ENCODE results near the gene LETM1. TPM values are rescaled to one million over a fixed set of nuclear protein-coding genes. Genes with fewer than 3 reads are reported as not detected.

LETM1 gene
- total RNA-seq, 1 donor from 2014 or later = 42.6 TPM

DNA sequence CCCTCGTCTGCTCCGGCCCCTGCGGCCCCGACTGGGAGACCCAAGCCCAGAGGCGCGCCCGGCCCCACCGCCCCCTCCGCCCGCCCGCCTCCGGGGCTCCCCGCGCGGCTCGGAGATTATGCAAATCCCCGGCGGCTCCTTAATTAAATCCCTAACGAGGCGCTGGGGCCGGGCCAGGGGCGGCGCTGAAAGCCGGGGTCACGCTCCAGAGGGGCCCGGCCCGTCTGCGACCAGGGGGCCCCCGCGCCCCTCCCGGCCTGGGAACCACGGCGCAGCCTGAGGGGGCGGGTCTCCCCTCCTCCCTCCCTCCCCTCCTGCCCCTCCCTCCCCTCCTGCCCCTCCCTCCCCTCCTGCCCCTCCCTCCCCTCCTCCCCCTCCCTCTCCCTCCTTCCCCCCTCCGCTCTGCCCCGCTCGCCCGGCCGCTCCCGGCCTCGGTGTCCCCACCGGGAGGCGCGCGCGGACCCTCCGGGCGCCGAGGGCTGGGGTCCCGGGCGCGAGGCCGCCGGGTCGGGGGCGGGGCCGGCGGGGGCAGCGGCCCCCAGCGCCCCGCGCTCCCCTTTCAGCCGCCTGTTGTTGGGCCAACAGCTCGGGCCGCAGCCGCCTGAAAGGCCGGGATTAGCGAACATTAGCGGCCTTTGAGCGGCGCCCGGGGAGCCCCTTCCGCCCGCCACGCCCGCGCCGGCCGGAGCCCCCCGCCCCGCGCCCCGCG is 88.7 kb downstream of the LETM1 start:
- no peak for DNase-seq (ENCODE audit: low read depth)
- TF ChIP-seq, protein P1, sequence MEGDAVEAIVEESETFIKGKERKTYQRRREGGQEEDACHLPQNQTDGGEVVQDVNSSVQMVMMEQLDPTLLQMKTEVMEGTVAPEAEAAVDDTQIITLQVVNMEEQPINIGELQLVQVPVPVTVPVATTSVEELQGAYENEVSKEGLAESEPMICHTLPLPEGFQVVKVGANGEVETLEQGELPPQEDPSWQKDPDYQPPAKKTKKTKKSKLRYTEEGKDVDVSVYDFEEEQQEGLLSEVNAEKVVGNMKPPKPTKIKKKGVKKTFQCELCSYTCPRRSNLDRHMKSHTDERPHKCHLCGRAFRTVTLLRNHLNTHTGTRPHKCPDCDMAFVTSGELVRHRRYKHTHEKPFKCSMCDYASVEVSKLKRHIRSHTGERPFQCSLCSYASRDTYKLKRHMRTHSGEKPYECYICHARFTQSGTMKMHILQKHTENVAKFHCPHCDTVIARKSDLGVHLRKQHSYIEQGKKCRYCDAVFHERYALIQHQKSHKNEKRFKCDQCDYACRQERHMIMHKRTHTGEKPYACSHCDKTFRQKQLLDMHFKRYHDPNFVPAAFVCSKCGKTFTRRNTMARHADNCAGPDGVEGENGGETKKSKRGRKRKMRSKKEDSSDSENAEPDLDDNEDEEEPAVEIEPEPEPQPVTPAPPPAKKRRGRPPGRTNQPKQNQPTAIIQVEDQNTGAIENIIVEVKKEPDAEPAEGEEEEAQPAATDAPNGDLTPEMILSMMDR (conservative IDR thresholded peaks at IDR 0.05; ENCODE audit: low read depth, low read length) = no peak
- H3K4me3 ChIP-seq (ENCODE audit: low read depth, low read length) = peak overlapping the region; percentile 26

DNA sequence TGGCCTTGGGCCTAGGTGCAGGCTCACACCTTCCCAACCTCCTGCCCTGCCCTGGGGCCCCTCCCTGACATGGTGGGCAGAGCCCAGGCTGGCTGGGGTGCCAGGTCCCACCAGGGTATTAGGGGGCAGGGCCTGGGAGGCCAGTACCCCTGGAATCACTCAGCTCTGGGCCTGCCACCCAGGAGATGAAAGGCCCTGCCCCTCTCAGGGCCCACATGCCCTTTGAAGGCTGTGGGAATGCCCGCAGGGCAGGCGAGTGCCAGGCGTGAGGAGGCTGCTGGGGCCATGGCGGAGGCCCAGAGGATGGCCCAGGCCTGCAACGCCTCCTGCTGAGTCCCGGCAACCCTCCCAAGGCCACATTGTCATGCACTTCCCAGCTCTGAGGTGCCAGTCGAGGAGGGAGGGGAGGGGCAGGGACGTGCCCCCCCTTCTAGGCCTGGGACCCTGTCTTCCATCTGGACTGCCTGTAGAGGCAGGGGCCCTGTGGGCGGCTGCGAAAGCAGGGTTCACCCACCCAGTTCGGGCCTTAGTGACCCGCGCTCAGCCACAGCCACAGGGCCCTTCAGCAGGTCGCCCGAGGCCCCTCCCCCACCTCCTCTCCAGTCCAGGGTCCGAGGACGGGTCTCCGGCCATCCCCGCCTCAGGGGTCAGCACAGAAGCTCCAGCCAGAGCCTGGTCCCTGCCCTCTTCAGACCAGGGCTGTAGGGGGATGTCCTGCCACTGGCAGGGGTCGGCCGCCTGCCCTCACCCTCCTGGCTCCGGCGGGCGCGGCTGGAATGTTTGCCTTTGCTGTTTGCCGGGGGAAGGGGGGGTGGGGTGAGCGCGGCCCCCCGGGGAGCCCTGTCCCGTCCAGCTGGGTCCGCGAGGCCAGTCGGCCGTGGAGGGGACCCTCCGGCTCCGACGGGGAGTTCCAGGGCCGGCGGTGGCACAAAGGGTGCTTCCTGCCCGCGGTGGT is 89.6 kb downstream of the LETM1 start:
- DNase-seq (ENCODE audit: low read depth) = no peak
- H3K4me3 ChIP-seq (ENCODE audit: low read depth, low read length) = no peak overlapping the region
- TF ChIP-seq, protein P1 (conservative IDR thresholded peaks at IDR 0.05; ENCODE audit: low read depth, low read length) = no peak

DNA sequence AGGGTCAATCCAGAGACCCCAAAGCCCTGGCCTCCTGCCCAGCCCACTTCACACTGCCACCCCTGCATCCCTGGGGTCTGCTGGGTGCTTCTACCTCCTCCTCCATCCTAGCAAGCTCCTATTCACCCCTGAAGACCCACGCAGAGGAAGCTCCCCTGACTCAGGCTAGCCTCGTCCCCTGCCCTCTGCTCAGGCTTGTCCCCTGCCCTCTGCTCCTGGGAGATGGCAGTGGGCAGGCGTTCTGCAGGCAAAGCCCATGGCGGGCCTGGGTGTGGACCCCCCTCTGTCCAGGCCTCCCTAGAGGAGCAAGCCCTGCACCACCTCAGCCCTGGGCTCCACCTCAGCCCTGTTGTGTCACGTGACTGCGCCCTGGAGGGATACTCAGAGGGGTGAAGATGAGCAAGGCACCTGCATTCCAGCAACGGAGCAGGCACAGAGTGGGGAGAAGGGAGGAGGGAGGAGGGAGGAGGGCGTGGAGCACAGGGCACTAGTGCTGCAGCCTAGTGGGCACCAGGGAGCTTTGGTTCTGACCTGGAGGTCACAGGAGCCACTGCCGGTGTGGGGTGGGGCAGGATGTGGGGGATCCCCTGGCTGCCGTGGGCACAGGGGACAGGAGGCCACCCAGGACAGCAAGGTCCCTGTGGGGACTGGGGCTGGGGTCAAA is 90.4 kb downstream of the LETM1 start:
- DNase-seq (ENCODE audit: low read depth) = no peak
- TF ChIP-seq, protein P1 (conservative IDR thresholded peaks at IDR 0.05; ENCODE audit: low read depth, low read length) = no peak
- no peak overlapping the region for H3K4me3 ChIP-seq (ENCODE audit: low read depth, low read length)

DNA sequence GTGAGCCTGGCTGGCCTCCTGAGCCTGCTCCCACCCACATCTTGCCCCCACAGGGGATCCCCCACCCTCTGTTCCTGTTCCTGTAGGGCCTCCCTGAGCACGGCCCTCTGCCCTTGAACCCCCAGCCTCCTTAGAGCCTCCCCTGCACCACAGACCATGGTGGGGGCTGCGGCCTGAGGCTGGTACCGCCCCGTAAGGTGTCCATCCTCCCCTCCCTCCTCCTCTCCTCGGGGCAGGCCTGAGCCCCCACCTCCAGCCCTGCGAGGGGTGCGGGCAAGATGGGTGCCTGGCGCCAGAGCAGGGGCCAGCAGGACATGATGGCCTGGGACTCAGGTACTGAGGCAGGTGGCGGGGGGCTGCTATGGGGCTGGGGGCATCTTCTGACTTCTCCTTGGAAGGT is 91.3 kb downstream of the LETM1 start:
- H3K4me3 ChIP-seq (ENCODE audit: low read depth, low read length) = no peak overlapping the region

DNA sequence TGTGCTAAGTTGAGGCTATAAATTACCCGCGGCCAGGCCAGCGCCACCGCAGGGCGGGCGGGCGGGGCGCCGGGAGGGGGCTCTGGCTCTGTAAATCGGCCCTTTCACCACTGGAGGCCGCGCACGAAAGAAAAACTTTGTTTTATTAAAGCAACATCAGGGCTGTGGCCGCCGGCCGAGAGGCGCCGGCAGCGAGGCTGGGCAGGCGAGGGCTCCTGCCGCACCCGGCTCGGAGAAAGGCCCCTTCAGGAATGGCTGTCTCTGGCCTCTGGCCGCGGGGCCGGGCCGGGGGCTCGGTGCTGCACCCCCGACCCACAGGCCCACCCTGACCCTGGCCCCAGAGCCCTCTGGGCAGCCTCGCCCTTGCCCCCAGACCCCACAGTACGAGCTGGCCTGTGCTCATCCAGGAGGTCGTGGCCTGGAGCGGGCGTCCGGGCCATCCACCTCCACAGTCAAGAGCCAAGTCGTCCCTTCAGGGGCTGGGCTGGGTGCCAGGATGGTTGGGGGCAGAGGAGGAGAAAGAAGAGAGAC is 92.3 kb downstream of the LETM1 start:
- DNase-seq (ENCODE audit: low read depth) = no peak
- TF ChIP-seq, protein P1 (conservative IDR thresholded peaks at IDR 0.05; ENCODE audit: low read depth, low read length) = no peak
- peak overlapping the region; percentile 15 for H3K4me3 ChIP-seq (ENCODE audit: low read depth, low read length)

More for the DNA sequence above, 91.3 kb downstream of the LETM1 start:
- TF ChIP-seq, protein P1 (conservative IDR thresholded peaks at IDR 0.05; ENCODE audit: low read depth, low read length) = no peak
- no peak for DNase-seq (ENCODE audit: low read depth)

DNA sequence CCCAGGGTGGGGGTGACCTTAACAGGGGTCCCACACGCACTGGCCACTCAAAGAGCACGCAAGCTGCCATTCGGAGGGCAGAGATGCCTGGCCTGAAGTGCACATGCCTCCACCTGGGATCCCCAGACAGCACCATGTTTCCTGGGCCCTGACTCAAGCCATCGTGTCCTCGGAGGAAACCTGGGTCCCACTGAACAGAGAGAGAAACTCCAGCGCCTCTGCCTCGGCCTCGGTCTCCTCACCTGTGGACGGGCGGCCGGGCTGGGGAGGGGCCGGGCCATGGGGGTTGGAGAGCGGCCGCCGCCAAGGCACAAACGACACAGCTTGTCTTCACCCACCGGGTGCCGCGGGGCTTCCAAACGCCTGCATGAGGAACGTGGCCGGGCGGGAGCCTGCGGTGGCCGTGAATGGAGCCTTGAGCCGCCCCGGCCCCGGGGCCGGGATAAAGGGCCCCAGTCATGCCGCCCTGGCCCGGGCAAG is 92.8 kb downstream of the LETM1 start:
- DNase-seq (ENCODE audit: low read depth) = no peak
- TF ChIP-seq, protein P1 (conservative IDR thresholded peaks at IDR 0.05; ENCODE audit: low read depth, low read length) = no peak
- H3K4me3 ChIP-seq (ENCODE audit: low read depth, low read length) = no peak overlapping the region

All from epithelial cell of proximal tubule (primary cell).